ENCODE data around the gene RTL5. TPM values are rescaled to one million over a fixed set of nuclear protein-coding genes. Genes with fewer than 3 reads are reported as not detected.

RTL5 gene
- total and polyA plus RNA-seq, 2 experiments from 2014 or later: 2.5 to 2.6 TPM

GRCh38 chrX:72169008-72169728 lies 37.5 kb upstream of the RTL5 start:
- Histone ChIP-seq H3K4me1 (ENCODE audit: insufficient read depth) (no peaks in the 10 kb centered on the region), H3K27ac (no peak overlapping the region), H3K9me2 (replicated peaks; ENCODE audit: insufficient read depth) (no peaks in the 10 kb centered on the region), H3K4me3 (no peak overlapping the region), H3K36me3 (replicated peaks; ENCODE audit: insufficient read depth, low read depth) (no peaks in the 10 kb centered on the region), H3K9me3 (ENCODE audit: low read depth) (no peaks in the 10 kb centered on the region), H3K27me3 (no peaks in the 10 kb centered on the region), H3K79me2 (no peaks in the 10 kb centered on the region), H3K4me2 (no peak overlapping the region), H2AFZ (no peak overlapping the region), H4K20me1 (ENCODE audit: insufficient read depth, poor library complexity, severe bottlenecking) (no peaks in the 10 kb centered on the region)
- TF ChIP-seq EZH2 (IDR thresholded peaks at IDR 0.05; ENCODE audit: borderline replicate concordance) (no peak), CTCF (IDR thresholded peaks at IDR 0.05; ENCODE audit: poor library complexity) (no peak), EZH2phosphoT487 (IDR thresholded peaks at IDR 0.05; ENCODE audit: low read depth, severe bottlenecking, unreplicated experiment) (no peak)
- WGBS (ENCODE audit: low lambda C conversion rate, missing lambda C conversion rate): 80% methylated on average over 6 of the region's 6 CpGs
- no peak for DNase-seq (ENCODE audit: low spot score)

- Histone ChIP-seq H3K4me1 (ENCODE audit: insufficient read depth) (no peaks in the 10 kb centered on the region), H3K4me3 (no peak overlapping the region), H3K36me3 (replicated peaks; ENCODE audit: insufficient read depth, low read depth) (no peaks in the 10 kb centered on the region), H2AFZ (no peak overlapping the region), H3K27me3 (no peaks in the 10 kb centered on the region), H3K9me2 (replicated peaks; ENCODE audit: insufficient read depth) (no peaks in the 10 kb centered on the region), H3K27ac (no peak overlapping the region), H4K20me1 (ENCODE audit: insufficient read depth, poor library complexity, severe bottlenecking) (no peaks in the 10 kb centered on the region), H3K79me2 (no peaks in the 10 kb centered on the region), H3K4me2 (no peak overlapping the region), H3K9me3 (ENCODE audit: low read depth) (no peaks in the 10 kb centered on the region)
- no peak for DNase-seq (ENCODE audit: low spot score)
- TF ChIP-seq EZH2phosphoT487 (IDR thresholded peaks at IDR 0.05; ENCODE audit: low read depth, severe bottlenecking, unreplicated experiment) (no peak), EZH2 (IDR thresholded peaks at IDR 0.05; ENCODE audit: borderline replicate concordance) (no peak), CTCF (IDR thresholded peaks at IDR 0.05; ENCODE audit: poor library complexity) (no peak)
- WGBS (ENCODE audit: low lambda C conversion rate, missing lambda C conversion rate): 68% methylated on average over 4 of the region's 4 CpGs
These were observed 33.8 kb upstream of the RTL5 start for GRCh38 chrX:72165551-72165950.

- Histone ChIP-seq H4K20me1 (ENCODE audit: insufficient read depth, poor library complexity, severe bottlenecking) (no peaks in the 10 kb centered on the region), H3K4me1 (ENCODE audit: insufficient read depth) (no peaks in the 10 kb centered on the region), H3K36me3 (replicated peaks; ENCODE audit: insufficient read depth, low read depth) (no peaks in the 10 kb centered on the region), H3K4me3 (no peak overlapping the region), H2AFZ (no peak overlapping the region), H3K27me3 (no peaks in the 10 kb centered on the region), H3K9me2 (replicated peaks; ENCODE audit: insufficient read depth) (no peaks in the 10 kb centered on the region), H3K9me3 (ENCODE audit: low read depth) (no peaks in the 10 kb centered on the region), H3K27ac (no peak overlapping the region), H3K4me2 (no peak overlapping the region), H3K79me2 (no peaks in the 10 kb centered on the region)
- DNase-seq (ENCODE audit: low spot score): no peak
- TF ChIP-seq EZH2 (IDR thresholded peaks at IDR 0.05; ENCODE audit: borderline replicate concordance): no peak
- TF ChIP-seq EZH2phosphoT487 (IDR thresholded peaks at IDR 0.05; ENCODE audit: low read depth, severe bottlenecking, unreplicated experiment): no peak
- TF ChIP-seq CTCF (IDR thresholded peaks at IDR 0.05; ENCODE audit: poor library complexity): no peak
- 82% methylated on average over 10 of the region's 10 CpGs for WGBS (ENCODE audit: low lambda C conversion rate, missing lambda C conversion rate)
These were observed 28.1 kb upstream of the RTL5 start for GRCh38 chrX:72159769-72160168.
